H1 (cell line): ENCODE measurements around the gene RMC1. TPM values are rescaled to one million over a fixed set of nuclear protein-coding genes. Genes with fewer than 3 reads are reported as not detected.

Experiments
- CTBP2 ChIP-seq: IDR thresholded peaks from 2 replicates; pipeline ENCODE4 v1.7.0; 2011; ENCODE audit warnings: borderline replicate concordance, mild to moderate bottlenecking, moderate library complexity, mixed read lengths, low read length; ENCODE audit not compliant: insufficient read depth, insufficient read length
- E2F6 ChIP-seq: IDR thresholded peaks from 2 replicates; pipeline ENCODE4 v1.6.1; 2012; ENCODE audit warnings: inconsistent platforms
- JUN ChIP-seq: IDR thresholded peaks from 2 replicates; pipeline ENCODE4 v1.6.1; 2011; ENCODE audit warnings: low read depth, mild to moderate bottlenecking, improper control_type of control experiment, low read length
- POU5F1 ChIP-seq: IDR thresholded peaks from 2 replicates; pipeline ENCODE4 v1.6.1; 2011; ENCODE audit warnings: low read depth, mild to moderate bottlenecking, low read length, moderate library complexity
- SP4 ChIP-seq: IDR thresholded peaks from 2 replicates; pipeline ENCODE4 v1.6.1; 2012; ENCODE audit warnings: low read length, inconsistent platforms
- polyA plus RNA-seq, 7 experiments: library from polyadenylated mRNA; depleted of rRNA in 3 of 7; stranded (reverse) in 5 of 7; unstranded in 2 of 7; fragments of >200 nt in 5 of 7; fragments of 200-250 nt in 2 of 7; gene quantifications; 1 replicate in 5 of 7; 2 replicates in 1 of 7; 4 replicates in 1 of 7; pipeline versions ENCODE4 v1.2.1 to v1.2.3, GENCODE V29; 2011 to 2013; ENCODE audit warnings: missing spikeins in 2 of 7, mixed read lengths in 2 of 7
- total RNA-seq: library from RNA; stranded (reverse); fragmentation: NEBNext Ultra II Directional; extraction: Animal tissue kit (Norgen Biotek cat#: 25700); gene quantifications from 2 replicates; pipeline ENCODE4 v1.2.1, GENCODE V29; 2021

The RMC1 gene
- total and polyA plus RNA-seq, 2 of the 8 experiments (the other 6 are each of a cell fraction or from before 2014, with no cell fraction given): 16.4 to 20.1 TPM

DNA sequence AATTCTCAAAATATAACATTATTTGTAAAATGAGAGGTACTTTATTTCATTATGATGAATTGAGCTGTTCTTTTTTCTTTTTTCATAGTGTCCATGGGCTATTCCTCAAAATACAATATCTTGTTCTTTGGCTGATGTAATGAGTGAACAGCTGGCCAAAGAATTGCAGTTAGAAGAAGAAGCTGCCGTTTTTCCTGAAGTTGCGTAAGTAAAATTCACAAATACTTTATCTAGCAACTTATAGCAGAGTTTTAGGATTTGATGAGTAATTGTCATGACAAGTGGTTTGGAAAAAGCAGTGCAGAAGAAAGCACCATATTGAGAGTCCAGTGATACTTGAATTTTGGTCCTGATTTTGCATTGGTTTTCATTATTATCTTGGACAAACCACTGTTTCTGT lies 40.4 kb upstream of the RMC1 start (continued):
- no peak for TF ChIP-seq E2F6
- TF ChIP-seq JUN: no peak
- no peak for TF ChIP-seq POU5F1
- TF ChIP-seq CTBP2: no peak
- TF ChIP-seq SP4: no peak
